CD4-positive, alpha-beta T cell (primary cell): ENCODE measurements around the gene SLC24A4. TPM values are rescaled to one million over a fixed set of nuclear protein-coding genes. Genes with fewer than 3 reads are reported as not detected.

Experiments
- ATAC-seq: fragments of 200-7000 bp; cut with Tn5 transposase; one replicate; pipeline ENCODE4 v1.10.0; 2022; ENCODE audit warnings: mild to moderate bottlenecking; ENCODE audit not compliant: poor library complexity
- CTCF ChIA-PET: fragments of 350-600 bp; sonication (Branson Sonifier 250); formaldehyde crosslinking; loops from one replicate; lab custom pipeline; 2021; ENCODE audit warnings: antibody characterized with exemption, inconsistent platforms; lab: Charles Lee
- POLR2A ChIA-PET: fragments of 350-600 bp; sonication (Branson Sonifier 250); formaldehyde crosslinking; loops from one replicate; lab custom pipeline; 2021; ENCODE audit warnings: antibody characterized with exemption, inconsistent platforms; lab: Charles Lee
- DNase-seq, 14 experiments: peaks; one replicate each; pipeline ENCODE4 v3.0.0-alpha.2; 2013 to 2020; ENCODE audit warnings: mixed read lengths in 2 of 14
- H3K27ac ChIP-seq, 2 donors: one replicate each; pipeline versions ENCODE4 v1.5.1 to v1.7.0; 2013; ENCODE audit warnings: low read length in 2 of 2, low read depth in 1 of 2, mild to moderate bottlenecking in 1 of 2
- H3K27me3 ChIP-seq, 2 experiments: 1 replicate in 1 of 2; 2 replicates in 1 of 2; pipeline versions ENCODE4 v1.6.1 to v1.7.0; 2013; ENCODE audit warnings: low read length in 2 of 2, control low read depth in 1 of 2, mild to moderate bottlenecking in 1 of 2, moderate library complexity in 1 of 2; ENCODE audit not compliant: insufficient read depth in 2 of 2, control insufficient read depth in 1 of 2
- H3K36me3 ChIP-seq: one replicate; pipeline ENCODE4 v1.6.1; 2013; ENCODE audit warnings: low read length, control low read depth; ENCODE audit not compliant: insufficient read depth
- H3K4me1 ChIP-seq: one replicate; pipeline ENCODE4 v1.6.1; 2013; ENCODE audit warnings: low read length, control low read depth; ENCODE audit not compliant: insufficient read depth
- H3K4me3 ChIP-seq: one replicate; pipeline ENCODE4 v1.5.1; 2013; ENCODE audit warnings: mild to moderate bottlenecking, low read length, moderate library complexity
- H3K9me3 ChIP-seq, 2 experiments: 1 replicate in 1 of 2; 2 replicates in 1 of 2; pipeline versions ENCODE4 v1.6.1 to v1.7.0; 2013; ENCODE audit warnings: low read length in 2 of 2, mild to moderate bottlenecking in 2 of 2, control low read depth in 1 of 2, moderate library complexity in 1 of 2; ENCODE audit not compliant: control insufficient read depth in 1 of 2, insufficient read depth in 1 of 2
- H3K27ac Mint-ChIP-seq: one replicate; pipeline ENCODE4 v1.8.0; 2020; ENCODE audit warnings: mixed read lengths
- H3K27me3 Mint-ChIP-seq: one replicate; pipeline ENCODE4 v1.8.0; 2021; ENCODE audit warnings: mixed read lengths
- H3K36me3 Mint-ChIP-seq: one replicate; pipeline ENCODE4 v1.8.0; 2021; ENCODE audit warnings: low read depth, mixed read lengths
- H3K4me1 Mint-ChIP-seq: one replicate; pipeline ENCODE4 v1.8.0; 2021; ENCODE audit warnings: low read depth, mixed read lengths
- H3K4me3 Mint-ChIP-seq: one replicate; pipeline ENCODE4 v1.8.0; 2020; ENCODE audit warnings: mild to moderate bottlenecking, mixed read lengths
- H3K9me3 Mint-ChIP-seq: one replicate; pipeline ENCODE4 v1.8.0; 2020; ENCODE audit warnings: mixed read lengths
- intact Hi-C, 2 experiments: fragments of 100-400 bp; cut with DNase I in 1 of 2; cut with micrococcal nuclease in 1 of 2; formaldehyde crosslinking; loops; one replicate each; pipeline versions ENCODE4 v1.15.1 to v1.9.0; 2023 to 2025; cut with DNase I, micrococcal nuclease
- total RNA-seq, 174 experiments: library from RNA in 2 of 174; stranded (reverse) in 2 of 174; gene quantifications; one replicate each; pipeline ENCODE4 v1.2.3 and lab custom pipeline; 2021 to 2026
- TF ChIP-seq, protein P1 (sequence below): fragments of 200-600 bp; IDR thresholded peaks from one replicate; pipeline ENCODE4 v1.8.0; 2022; ENCODE audit warnings: antibody characterized with exemption, mild to moderate bottlenecking

SLC24A4 gene
- total RNA-seq, 2 experiments from 2014 or later = 0.11 to 0.19 TPM

DNA sequence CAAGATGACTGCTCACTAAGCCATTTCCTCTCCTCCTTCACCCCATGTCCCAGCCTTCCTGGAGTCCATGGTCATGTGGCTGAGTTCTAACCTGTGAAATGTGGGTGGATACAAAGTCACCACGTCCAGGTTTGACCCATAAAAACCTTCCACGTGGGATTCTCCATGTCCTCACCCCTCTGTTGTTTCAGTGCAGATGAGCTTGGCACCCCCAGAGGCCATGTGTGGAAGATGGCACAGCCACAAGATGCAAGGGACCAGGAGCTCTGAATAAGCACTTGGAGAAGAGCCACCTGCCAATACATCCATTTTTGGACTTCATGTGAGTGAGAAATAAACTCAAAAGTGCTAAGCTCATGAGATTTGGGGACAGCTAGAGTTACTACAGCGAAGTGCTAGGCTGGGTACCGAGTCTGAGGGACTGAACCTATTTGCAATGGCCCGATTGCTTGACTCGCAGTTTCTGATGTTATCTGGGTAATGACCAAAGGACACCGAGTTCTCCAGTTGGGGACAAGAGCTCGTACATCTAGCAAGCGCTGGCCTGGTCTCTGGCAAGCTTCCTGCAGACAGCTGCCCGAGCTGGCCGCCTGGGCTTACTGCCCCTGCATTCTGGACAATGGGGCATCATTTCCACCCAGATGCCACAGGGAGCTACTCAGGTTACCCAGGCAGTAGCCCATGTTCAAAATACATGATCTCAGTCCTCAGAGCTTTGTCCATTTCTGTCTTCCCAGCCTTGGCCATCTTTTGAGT, 7.7 kb upstream of the SLC24A4 start:
- intact Hi-C loops = no loop called here
- no peak for DNase-seq
- H3K36me3 ChIP-seq = no peaks in the 10 kb centered on the region
- TF ChIP-seq, protein P1, sequence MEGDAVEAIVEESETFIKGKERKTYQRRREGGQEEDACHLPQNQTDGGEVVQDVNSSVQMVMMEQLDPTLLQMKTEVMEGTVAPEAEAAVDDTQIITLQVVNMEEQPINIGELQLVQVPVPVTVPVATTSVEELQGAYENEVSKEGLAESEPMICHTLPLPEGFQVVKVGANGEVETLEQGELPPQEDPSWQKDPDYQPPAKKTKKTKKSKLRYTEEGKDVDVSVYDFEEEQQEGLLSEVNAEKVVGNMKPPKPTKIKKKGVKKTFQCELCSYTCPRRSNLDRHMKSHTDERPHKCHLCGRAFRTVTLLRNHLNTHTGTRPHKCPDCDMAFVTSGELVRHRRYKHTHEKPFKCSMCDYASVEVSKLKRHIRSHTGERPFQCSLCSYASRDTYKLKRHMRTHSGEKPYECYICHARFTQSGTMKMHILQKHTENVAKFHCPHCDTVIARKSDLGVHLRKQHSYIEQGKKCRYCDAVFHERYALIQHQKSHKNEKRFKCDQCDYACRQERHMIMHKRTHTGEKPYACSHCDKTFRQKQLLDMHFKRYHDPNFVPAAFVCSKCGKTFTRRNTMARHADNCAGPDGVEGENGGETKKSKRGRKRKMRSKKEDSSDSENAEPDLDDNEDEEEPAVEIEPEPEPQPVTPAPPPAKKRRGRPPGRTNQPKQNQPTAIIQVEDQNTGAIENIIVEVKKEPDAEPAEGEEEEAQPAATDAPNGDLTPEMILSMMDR = no peak
- peaks cover 0 to 7% of the 10 kb centered on the region in 2 experiments for H3K9me3 ChIP-seq
- Mint-ChIP-seq H3K4me1 (no peaks in the 10 kb centered on the region), H3K27me3 (peaks cover 25% of the 10 kb centered on the region), H3K36me3 (no peaks in the 10 kb centered on the region), H3K4me3 (no peak overlapping the region), H3K27ac (no peak overlapping the region), H3K9me3 (no peaks in the 10 kb centered on the region)
- peaks cover under 1 to 6% of the 10 kb centered on the region in 2 experiments for H3K27me3 ChIP-seq
- ChIA-PET POLR2A (no interaction called here), CTCF (no interaction called here)
- ATAC-seq = no peak
- H3K4me3 ChIP-seq = no peak overlapping the region
- H3K27ac ChIP-seq = no peak overlapping the region
- H3K4me1 ChIP-seq = no peaks in the 10 kb centered on the region

DNA sequence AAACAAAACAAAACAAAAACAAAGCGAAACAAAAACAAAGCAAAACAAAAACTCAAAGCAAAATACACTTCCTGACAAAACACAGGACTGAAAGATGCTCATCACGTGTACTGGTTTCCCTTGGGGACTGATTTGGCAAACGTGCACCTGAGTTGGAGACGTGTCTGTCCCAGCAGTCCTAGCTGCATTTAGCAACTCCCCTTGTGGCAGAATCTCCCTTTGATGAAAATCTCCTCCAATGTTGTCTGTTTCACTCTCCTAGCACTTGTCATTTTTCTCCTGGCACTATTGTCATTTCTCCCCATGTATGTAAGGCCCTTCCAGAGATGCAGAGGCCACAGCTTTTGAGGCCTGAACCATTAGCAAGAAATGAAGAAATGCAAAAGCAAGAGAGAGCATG, 6.8 kb upstream of the SLC24A4 start:
- H3K36me3 Mint-ChIP-seq = no peaks in the 10 kb centered on the region
- no peak overlapping the region for H3K4me3 Mint-ChIP-seq
- no peak overlapping the region for H3K27ac Mint-ChIP-seq
- TF ChIP-seq, protein P1 = no peak
- H3K9me3 Mint-ChIP-seq = no peaks in the 10 kb centered on the region
- Histone ChIP-seq H3K36me3 (no peaks in the 10 kb centered on the region), H3K27ac (no peak overlapping the region), H3K27me3 (peaks cover 9 to 10% of the 10 kb centered on the region in 2 experiments), H3K4me3 (no peak overlapping the region), H3K4me1 (no peaks in the 10 kb centered on the region), H3K9me3 (peaks cover 0 to 3% of the 10 kb centered on the region in 2 experiments)
- H3K27me3 Mint-ChIP-seq = peaks cover 31% of the 10 kb centered on the region
- no peak for DNase-seq
- no peaks in the 10 kb centered on the region for H3K4me1 Mint-ChIP-seq
- ChIA-PET POLR2A (no interaction called here), CTCF (no interaction called here)
- intact Hi-C loops = no loop called here
- ATAC-seq = no peak

DNA sequence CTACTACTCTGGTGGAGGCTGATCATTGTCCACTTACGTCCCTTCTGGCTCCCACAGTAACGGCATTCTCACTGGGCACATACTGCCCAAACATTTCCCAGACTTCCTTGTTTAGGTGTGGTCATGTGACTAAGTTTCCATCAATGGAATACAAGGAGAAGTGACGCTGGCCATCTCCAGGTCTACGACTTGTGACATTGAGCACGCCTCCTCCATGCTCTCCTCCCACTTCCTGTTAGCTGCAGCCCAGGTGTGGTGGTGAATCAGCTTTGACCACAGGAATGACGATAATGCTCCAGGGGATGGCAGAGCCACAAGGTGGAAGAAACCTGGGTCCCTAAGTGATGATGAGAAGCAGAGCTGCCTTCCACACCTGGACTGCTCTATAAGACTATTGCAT, 6.0 kb upstream of the SLC24A4 start:
- no peak for ATAC-seq
- Histone ChIP-seq H3K27me3 (peaks cover 12 to 17% of the 10 kb centered on the region in 2 experiments), H3K9me3 (peaks cover 0 to 3% of the 10 kb centered on the region in 2 experiments), H3K4me1 (no peaks in the 10 kb centered on the region), H3K27ac (no peak overlapping the region), H3K4me3 (no peak overlapping the region), H3K36me3 (no peaks in the 10 kb centered on the region)
- Mint-ChIP-seq H3K4me1 (no peaks in the 10 kb centered on the region), H3K9me3 (no peaks in the 10 kb centered on the region), H3K27me3 (peaks cover 38% of the 10 kb centered on the region), H3K27ac (no peak overlapping the region), H3K36me3 (no peaks in the 10 kb centered on the region), H3K4me3 (no peak overlapping the region)
- ChIA-PET POLR2A (no interaction called here), CTCF (interaction anchor here (0.6 kb wide), 1 partner anchor 1281 kb away, joined by 3 read pairs; no protein-coding TSS in a partner anchor)
- TF ChIP-seq, protein P1 = no peak
- DNase-seq = no peak
- intact Hi-C loops = no loop called here
